Caki2 (cell line): ENCODE measurements around the gene FCAMR. TPM values are rescaled to one million over a fixed set of nuclear protein-coding genes. Genes with fewer than 3 reads are reported as not detected.

Experiments
- DNase-seq: peaks from one replicate; pipeline ENCODE4 v3.0.0-alpha.2; 2015; ENCODE audit warnings: low read depth
- in situ Hi-C: cut with HindIII; loops from 2 replicates; pipeline ENCODE4 v1.10.0; 2016; ENCODE audit warnings: low sequenced_read_pairs, low pct_unique_long_range_greater_than_20kb, mixed read lengths
- total RNA-seq: library from RNA; depleted of rRNA; stranded (reverse); fragments of >200 nt; shearing (Covaris generic); gene quantifications from 2 replicates; pipeline ENCODE4 v1.2.3, GENCODE V29; 2014; ENCODE audit warnings: low replicate concordance

Gene FCAMR
- total RNA-seq, 1 experiment from 2014 or later = 0.14 TPM

GRCh38 chr1:207002724-207003146 lies 32.5 kb upstream of the FCAMR start:
- in situ Hi-C loops = no loop called here
- peak; percentile 41 for DNase-seq

GRCh38 chr1:207001492-207002245 lies 31.4 kb upstream of the FCAMR start:
- in situ Hi-C loops = no loop called here
- no peak for DNase-seq

- no peak for DNase-seq
- in situ Hi-C loops = no loop called here
These were observed 30.5 kb upstream of the FCAMR start for GRCh38 chr1:207000651-207001291.

- in situ Hi-C loops = no loop called here
- DNase-seq = no peak
These were observed 28.6 kb upstream of the FCAMR start for GRCh38 chr1:206998816-206999215.

- DNase-seq = peak; percentile 37
- in situ Hi-C loops = no loop called here
These were observed 22.5 kb upstream of the FCAMR start for GRCh38 chr1:206992790-206993189.

- DNase-seq = no peak
- in situ Hi-C loops = no loop called here
These were observed 17.6 kb upstream of the FCAMR start for GRCh38 chr1:206987873-206988272.

- in situ Hi-C loops = no loop called here
These were observed 16.6 kb upstream of the FCAMR start for GRCh38 chr1:206986885-206987284.

GRCh38 chr1:206986402-206986801 lies 16.1 kb upstream of the FCAMR start:
- in situ Hi-C loops = no loop called here
- no peak for DNase-seq

More at GRCh38 chr1:206986885-206987284, 16.6 kb upstream of the FCAMR start:
- DNase-seq = no peak

GRCh38 chr1:206985162-206985749 lies 15.0 kb upstream of the FCAMR start:
- no peak for DNase-seq
- in situ Hi-C loops = no loop called here

- DNase-seq = peak; percentile 56
- in situ Hi-C loops = loop anchor here (5.0 kb wide), 1 partner anchor 350 kb away; no protein-coding TSS in a partner anchor
These were observed 12.0 kb upstream of the FCAMR start for GRCh38 chr1:206982216-206982615.

- peak; percentile 49 for DNase-seq
- in situ Hi-C loops = loop anchor here (5.0 kb wide), 1 partner anchor 347 kb away; no protein-coding TSS in a partner anchor
These were observed 9.3 kb upstream of the FCAMR start for GRCh38 chr1:206979379-206980043.

GRCh38 chr1:206978259-206978658 lies 8.0 kb upstream of the FCAMR start:
- no peak for DNase-seq
- in situ Hi-C loops = no loop called here

- in situ Hi-C loops = no loop called here
- no peak for DNase-seq
These were observed 5.0 kb upstream of the FCAMR start for GRCh38 chr1:206975306-206975705.

- in situ Hi-C loops = no loop called here
- no peak for DNase-seq
These were observed 3.9 kb upstream of the FCAMR start for GRCh38 chr1:206974140-206974539.

- in situ Hi-C loops = no loop called here
- no peak for DNase-seq
These were observed 2.5 kb upstream of the FCAMR start for GRCh38 chr1:206972728-206973127.

GRCh38 chr1:206971029-206971655 lies 882 bp upstream of the FCAMR start:
- in situ Hi-C loops = no loop called here
- no peak for DNase-seq

GRCh38 chr1:206969090-206969489 lies 1.2 kb downstream of the FCAMR start:
- no peak for DNase-seq
- in situ Hi-C loops = no loop called here

GRCh38 chr1:206967096-206967849 lies 3.0 kb downstream of the FCAMR start:
- no peak for DNase-seq
- in situ Hi-C loops = no loop called here
